Embryonic facial prominence (tissue), 1 donor: ENCODE measurements around the gene SPATS1.

Source experiments
- DNase-seq: peaks from one replicate; pipeline ENCODE4 v3.0.0-alpha.2; 2016; ENCODE audit errors: extremely low spot score

The SPATS1 gene, protein sequence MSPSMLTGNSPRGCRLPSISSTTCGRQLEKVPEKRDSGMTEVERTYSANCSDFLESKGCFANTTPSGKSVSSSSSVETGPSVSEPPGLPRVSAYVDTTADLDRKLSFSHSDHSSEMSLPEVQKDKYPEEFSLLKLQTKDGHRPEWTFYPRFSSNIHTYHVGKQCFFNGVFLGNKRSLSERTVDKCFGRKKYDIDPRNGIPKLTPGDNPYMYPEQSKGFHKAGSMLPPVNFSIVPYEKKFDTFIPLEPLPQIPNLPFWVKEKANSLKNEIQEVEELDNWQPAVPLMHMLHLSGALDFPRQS

DNA sequence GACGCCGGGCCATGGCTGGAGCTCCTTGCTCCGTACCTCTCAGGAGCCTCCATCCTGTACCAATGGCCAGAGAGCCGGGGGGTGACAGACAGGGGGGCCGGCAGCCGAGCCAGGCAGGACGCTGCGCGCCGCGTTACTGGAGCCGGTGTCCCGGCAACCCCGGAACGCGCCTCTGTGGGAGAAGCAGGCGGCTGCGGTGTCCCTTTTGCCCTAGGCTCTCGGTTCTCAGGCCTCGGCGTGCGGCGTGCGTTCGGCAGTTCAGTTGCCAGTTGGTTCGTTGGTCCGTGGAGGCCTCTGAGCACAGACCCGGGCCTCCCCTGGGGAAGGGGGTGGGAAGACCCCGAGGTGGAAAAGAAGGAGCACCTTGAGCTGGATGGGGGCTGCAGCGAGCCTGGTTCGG is at the start of gene SPATS1:
TSS of gene SPATS1 (plus strand) at position 162 of the 400 bp plus-strand sequence. CDS start 446 bp downstream, outside the sequence.
- no peak for DNase-seq

DNA sequence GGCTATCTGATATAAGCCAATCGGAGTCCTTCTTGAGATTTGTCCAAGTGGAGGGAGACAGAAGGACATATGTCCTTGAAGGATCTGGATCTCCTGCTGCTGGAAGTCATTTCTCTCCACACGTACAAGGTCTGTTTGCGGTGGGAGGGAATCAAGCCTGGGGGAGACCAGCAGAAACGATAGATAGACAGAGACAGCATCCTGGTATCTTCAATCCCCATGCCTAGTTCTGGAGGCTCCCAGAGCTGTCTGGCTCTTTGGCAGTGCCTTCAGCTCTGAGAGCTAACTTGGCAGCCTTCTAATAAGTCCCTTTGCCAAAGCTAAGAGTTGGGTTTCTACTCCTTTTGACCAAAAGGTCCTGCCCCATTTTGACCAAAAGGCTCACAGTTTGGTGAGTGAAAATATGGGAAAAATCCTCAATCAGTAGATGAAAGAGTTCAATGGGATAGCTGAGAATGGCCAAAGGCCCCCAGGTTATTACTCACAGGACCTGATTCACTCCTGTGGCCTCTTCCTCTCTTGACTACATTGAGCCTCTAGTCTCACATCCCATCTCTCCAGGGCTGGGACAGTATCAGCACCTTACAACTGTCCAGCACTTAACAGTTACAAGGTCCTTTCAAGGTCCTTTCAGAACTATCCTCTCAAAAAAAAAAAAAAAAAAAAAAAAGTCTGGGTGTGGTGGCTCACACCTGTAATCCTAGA is 49.6 kb upstream of the SPATS1 start:
- DNase-seq: no peak

DNA sequence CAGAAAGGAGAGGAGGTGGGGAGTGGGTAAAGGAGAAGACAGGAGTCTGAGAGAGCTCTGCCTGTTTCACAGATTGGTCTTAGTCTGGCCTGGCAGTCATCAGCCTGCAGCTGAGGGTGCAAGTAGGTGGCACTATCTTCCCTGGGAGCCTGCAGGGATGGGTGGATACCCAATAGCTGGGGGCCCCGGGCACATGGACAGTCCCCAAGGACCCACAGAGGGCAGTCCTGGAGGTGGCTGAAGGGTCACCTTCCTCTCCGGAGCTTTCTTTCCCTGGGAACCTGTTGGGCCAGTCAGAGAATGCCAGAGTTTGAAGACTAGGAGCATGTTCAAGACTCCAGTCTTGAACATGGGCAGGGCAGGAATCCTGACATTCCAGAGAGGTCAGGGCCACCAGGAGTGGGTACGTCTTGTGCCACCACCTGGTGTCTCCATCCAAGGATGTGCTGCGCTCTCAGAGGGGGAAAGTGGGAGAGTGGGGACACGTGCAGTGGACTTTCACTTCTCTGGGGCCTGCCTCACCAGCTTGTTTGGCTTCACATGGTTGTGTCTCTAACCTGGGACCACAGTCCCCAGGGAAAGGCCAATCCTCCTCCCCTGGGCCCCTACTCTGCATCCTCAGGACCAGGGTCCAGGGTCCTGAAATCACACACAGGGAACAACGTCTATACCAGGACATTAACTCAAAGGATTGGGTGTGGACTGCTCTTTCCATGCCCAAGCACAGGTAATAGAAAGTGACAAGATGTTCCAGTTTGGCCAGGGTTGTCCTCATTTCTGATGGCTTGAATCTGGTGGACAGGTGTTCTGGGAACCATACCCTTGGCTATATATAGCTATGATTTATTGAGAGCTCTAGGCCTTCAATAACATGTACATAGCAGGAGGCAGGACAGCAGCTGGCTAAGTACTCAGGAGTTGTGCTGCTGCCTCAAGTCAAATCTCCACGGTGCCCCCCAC is 47.3 kb upstream of the SPATS1 start:
- no peak for DNase-seq

DNA sequence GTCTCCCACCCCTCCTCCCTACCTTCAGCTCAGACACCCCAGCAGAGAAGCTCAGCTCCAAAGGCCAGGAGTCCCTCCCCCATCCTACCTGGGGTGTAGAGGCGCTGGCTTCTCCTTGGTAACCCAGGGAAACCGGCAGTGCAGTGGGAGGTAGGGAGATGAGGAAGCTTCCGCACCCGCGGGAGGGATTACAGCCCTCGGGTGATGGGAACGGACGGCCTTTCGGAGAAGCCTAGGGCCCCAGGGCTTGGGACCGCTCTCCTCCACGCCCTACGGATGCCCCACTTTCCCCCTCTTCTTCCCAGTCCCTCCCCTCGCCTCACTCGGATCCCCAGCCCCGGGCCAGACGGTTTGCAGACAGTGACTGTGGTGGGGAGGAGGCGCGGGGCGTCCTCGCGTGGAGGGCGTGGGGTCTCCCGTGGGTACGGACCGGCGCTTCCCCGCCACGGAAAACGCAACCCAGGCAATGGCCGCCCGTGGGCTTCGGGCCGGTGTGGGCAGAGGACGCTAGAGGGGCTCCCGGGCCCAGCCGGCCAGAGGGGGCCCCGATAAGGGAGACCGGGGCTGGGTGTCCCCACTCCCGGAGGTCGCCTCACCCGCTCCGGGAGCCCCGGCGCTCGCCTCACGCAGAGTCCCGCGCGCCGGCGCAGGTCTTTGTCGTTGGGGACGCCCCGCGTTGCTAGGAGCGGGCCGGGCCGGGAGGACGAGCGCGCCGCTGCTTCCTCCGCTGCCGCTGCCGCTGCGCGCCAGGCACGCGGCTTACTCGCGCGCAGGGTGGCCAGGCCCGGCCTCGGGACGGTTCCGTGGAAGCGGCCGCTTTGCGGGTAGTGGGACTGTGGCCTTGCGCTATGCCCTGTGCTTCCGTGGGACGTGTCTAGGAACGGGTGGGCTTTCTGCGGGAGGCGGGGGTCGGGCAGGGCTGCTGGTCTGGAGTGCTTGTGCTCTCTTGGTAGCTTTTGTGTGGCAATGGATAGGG is 45.1 kb upstream of the SPATS1 start:
- no peak for DNase-seq

DNA sequence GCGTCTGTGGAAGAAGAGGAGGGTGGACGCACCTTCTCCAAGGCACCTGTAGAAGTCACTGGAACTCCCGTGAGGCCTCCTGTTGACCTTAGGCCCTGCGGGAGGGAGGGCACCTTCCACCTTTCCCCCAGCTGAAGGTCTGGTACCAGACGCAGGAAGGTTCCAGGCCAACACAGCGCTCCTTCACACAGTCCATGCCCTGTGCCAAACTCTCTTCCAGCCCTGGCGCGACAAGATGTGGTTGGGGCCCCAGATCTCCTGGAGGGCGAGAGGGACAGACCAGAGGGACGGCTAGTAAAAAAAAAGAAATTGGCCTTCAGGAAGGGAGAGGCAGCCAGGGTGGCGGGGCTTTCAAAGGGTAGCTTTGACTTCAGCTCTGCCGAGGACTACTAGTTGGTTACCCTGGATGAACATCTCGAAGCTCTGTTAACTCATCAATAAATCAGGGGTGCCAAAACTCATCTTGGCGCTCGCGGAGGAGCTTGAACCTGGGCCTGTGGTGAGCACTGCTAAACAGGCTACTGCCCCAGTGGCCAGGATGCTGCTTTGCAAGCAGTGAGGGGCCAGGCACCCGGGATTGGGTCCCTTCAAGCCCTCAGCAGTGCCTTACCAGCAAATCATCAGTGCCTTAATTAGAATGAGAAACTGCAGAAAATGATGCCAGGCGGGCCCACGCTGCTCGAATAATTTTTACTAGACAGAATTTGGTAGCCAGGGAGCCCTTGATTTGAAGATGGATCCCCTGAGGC is 44.2 kb upstream of the SPATS1 start:
- DNase-seq: no peak

DNA sequence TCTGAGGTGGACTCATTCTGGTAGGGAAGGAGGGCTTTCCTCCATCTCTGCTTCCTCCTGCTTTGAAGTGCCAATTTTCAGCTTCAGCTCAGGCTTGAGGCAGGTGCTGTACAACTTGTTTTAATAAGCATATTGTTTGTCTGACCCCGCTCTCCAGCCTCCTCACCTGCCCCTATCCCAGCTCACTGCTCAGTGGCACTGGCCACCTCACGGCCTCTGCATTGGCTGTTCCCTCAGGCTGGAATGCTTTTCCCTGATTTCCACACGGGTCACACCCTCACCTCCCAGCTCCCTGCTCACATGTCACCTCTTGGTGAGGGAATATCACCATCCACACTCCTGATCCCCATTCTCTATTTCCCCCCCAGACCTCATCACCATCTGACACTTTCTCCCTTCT is 43.6 kb upstream of the SPATS1 start:
- no peak for DNase-seq

DNA sequence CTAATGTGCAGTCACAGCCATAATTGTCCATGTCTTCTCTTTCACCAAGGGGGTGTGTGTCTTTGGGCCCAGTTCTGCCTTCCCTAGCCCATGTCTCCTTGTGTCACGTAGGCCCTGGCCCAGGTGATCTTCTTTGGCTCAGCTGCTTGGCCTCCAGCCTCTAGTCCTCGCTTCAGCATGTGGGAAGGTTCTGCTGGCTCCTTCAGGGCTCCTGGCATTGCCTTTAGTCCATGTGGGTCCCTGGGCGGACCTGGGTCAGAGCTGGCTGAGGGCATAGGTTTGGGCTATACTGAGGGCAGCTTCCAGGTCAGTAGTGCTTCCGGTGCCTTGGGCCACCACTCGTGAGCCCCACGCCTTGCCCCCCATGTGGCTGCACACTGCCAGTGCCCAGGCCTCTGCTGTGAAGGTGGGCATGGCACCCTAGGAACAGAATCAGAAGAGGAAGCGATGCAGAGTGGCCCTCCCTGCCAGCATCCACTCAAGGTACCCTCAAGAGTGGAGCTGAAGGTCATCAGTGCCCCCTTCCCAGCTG is 42.1 kb upstream of the SPATS1 start:
- no peak for DNase-seq

DNA sequence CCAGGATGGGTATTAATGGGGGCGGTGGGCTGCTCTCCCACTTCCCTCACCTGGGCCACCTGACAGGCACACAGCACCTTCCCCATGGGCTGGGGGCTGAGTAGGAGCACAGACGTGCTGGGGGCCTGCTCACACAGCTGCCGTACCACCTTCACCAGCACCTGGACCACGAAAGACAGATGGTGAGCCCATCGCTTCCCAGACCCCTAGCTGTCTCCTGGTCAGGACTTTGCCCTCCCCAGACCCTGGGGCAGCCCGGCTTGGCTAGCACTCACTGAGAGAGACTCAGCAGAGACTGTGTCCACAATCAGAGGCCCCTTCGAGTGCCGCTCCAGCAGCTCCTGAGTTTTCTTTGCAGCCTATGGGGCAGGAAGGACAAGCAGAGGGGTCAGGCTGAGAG is 41.3 kb upstream of the SPATS1 start:
- no peak for DNase-seq

DNA sequence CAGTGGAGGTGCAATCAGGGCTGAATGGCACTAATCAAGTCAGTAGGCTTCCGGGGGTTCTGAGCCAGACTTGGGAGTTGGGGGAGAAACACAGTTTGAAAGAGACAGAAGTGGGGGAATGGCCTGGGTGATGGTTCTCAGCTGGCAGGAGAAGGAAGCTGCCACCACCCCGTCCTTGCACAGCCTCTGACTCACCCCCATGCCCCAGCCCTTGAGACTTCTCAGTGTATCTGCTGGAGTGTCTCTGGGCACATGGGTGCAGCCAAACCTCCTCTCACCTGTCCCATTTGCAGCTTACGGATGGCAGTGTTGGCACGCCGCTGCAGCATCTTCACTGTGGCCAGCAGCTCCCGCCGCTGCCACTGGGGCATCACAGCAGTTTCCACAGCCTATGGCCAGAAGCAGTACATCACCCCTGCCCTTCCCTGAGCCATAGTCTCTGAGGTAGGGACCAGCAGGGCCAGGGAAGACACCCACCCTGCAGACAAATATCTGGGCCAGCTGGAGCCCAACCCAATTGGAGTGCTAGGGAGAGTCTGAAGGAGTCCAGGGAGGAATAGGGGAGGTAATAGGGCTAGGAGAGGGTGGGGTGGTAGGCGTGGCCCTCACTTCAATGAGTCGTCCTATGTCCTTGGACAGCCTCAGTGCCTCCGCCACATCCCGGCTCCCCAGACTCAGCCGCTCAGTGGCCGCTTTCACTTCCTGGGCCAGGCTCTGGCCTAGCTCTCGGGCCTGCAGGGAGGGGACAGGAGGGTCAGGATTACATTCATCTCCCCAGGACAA is 40.5 kb upstream of the SPATS1 start:
- DNase-seq: no peak

DNA sequence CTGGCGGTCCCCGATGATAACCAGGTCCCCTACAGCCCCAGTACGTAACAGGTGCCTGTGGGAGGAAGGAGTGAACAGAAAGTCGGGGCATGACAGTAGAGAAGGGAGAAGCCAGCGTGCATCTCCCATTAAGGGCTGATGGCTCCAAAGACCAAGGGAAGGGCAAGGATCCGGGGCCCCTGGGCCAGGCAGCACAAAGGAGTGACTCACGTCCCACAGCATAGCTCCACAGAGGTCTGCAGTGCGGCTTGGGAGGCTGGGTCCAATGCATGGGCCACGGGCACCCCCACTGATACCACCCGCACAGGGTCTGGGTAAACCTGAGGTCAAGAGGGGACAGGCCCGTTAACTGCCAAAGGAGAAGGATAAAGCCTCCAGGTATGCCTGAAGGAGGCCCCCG is 39.6 kb upstream of the SPATS1 start:
- DNase-seq: no peak

DNA sequence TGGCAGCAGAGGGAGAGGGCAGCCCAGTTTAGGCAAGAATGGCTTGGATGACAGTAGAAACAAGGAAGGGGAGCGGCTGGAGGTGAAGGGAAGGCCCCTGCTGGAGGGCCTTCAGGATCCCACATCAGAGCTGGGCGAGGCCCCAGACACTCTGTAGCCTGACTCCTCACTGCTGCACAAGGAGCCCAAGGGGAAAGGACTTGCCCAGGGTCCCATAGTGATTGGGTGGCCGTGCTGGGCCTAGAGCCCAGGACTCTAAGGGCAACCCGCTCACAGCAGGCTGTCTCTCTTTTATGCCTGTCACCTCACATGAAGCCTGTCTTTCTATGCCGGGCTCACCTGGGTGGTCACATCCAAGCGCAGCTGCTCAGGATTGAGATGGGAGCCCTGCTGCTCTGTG is 38.6 kb upstream of the SPATS1 start:
- no peak for DNase-seq

DNA sequence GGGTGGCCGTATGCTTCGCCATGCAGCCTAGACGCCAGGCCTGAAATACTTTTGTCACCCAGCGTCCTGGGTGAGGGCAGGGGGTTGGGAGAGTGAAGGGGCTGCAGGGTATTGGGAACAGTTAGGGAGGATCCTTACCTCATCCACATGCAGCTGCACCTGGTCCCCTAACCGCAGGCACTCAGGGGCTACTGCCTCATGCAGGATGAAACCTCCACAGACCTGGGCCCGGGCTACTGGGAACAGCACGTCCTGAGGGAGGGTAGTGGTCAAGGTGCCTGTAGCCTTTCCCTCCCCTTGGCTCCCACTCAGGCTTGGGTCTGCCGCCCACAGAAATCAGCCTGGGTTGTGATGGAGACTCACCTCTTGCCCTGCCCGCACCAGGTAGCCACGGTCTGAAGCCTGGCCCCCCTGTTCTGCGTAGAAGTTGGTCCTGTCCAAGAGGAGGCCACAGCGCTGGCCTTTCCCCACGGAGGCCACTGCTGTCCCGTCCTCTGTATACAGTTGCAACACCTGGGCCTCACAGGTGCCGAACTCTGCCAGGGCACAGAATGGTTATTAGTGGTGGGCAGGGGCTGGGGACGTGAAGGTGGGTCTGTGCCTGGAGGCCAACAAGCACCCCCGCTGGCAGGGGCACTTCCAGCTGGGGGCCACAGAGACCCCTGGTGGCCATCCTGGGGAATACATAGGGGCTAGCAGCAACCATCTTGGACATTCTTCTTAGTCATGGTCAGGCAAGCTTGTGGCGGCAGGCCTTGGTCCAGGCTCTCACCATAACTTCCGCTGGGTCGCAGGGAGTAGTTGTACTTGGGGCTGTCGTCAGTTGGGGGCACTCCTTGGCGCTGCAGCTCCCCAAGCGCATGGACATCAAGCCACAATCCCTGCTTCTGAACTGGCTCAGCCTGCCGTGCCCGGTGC is 37.9 kb upstream of the SPATS1 start:
- no peak for DNase-seq

DNA sequence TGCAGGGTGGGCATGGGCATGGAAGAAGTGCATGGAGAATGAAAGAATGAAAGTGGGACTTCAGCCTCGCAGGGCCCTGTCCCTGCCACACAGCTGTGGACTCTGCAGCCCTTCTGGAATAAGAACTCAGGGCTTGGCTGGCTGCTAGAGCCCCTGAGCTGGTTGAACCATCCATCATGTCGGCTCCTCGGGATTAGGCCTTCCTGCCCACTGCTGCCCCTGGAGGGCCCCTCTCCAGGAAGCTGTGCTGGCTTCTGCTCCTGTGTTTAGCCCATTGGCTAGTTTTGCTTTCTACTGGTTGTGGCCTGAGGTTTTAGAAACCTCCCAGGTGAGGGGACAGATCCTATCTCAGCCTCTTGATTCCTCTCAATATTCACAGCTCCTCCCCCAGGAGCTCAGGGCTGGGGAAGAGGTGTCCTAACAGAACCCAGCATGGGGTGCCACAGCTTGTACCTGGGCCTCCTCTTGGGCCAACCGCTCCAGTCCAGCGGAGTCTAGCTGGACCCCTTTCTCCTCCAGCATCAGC is 37.2 kb upstream of the SPATS1 start:
- DNase-seq: no peak

DNA sequence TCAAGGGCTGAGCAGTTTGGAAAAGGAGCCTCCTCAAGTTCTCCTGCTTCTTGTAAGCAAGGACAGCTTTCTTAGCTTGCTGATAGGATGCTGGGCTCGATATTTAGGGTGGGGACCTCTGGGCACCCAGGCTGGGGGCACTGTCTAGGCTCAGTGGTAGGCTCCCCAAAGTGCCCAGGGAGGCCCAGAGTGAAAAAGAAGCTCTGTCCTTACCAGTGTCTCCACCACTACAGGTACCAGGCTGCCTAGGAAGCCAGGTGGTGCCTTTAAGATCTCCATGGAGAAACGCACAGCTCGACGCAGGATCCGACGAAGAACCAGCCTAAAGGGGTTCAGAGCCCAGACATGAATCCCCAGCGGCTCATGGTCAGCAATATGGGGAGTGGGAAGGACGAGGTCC is 35.7 kb upstream of the SPATS1 start:
- DNase-seq: no peak

DNA sequence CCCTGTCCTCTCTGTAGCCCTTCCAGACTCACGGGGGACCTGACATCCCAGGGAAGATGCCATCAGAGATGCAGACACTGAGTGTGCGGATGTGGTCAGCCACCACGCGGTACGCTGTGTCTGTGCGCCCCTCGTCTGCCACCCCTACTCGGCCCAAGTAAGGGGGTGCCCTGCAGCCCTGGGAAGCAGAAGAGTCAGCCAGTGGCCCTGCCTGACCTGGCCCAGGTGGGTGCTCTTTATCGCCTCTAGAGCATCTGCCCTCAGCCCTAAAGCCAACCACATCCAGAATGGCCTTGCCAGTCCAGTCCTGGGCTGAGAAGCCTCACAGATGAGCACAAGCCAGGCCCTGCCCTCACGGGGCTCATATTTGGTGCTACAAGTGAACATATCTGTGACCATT is 35.2 kb upstream of the SPATS1 start:
- no peak for DNase-seq

DNA sequence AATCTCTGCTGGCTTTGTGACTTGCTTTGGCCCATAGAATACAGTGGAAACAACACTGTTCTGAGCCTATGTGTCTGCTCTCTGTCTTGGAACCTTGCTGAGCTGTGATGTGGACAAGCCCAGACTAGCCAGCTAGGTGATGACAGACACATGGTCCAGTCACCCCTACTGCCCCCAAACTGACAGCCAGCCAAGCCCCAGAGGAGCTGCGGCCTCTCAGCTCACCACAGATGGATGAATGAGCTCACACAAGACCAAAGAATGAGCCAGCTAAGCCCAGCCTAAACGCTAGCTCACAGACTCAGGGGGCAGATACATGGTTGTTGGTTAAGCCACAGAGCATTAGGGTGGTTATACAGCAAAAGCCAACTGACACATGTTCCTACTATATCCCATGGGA is 33.4 kb upstream of the SPATS1 start:
- no peak for DNase-seq

DNA sequence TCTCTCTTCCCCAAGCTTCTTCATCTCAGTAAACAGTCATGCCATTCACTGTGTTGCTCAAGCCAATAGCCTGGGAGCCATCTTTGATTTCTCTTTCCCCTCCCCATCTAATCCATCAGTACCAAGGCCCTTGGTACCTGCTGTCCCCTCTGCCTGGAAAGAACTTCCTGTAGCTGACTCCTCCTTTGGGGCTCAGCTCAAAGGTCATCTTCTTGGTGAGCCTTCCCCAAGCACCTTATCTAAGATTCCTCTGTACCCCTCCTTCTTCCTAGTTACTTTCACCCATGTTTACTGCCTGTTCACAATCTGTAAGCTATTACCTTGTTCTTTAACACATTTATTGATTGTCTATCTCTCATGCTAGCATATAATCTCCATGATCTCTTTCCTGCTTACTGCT is 32.8 kb upstream of the SPATS1 start:
- no peak for DNase-seq

DNA sequence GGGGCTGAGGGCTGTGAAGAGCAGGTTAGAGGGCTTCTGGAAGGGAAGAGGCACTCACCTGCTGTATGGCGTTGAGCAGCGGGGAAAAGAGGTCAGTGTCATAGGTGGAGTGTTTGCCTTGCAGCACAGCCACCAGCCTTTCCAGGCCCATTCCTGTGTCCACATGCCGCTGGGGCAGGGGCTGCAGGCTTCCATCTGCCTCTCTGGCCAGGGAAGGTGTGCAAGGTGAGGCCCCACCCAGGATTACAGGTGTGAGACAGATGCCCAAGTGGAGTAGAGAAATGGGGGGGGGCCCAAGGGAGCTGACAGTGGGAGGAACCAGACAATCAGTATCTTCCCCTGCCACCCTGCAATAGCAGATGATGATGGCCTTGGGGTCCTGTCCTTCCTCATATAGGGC is 32.2 kb upstream of the SPATS1 start:
- no peak for DNase-seq
